BE2C (cell line): ENCODE measurements around the gene GAL3ST3.
A peak's percentile ranks its signal among the peaks of the same experiment; 100 is the strongest.

Experiments used
- DNase-seq: peaks from one replicate; pipeline ENCODE4 v3.0.0-alpha.2; 2020
- H3K27me3 ChIP-seq: fragments of 250-450 bp; sonication (Bioruptor Pico); 2 replicates; pipeline ENCODE4 v1.5.1; 2020; ENCODE audit warnings: mild to moderate bottlenecking
- H3K36me3 ChIP-seq: fragments of 250-450 bp; sonication (Bioruptor Pico); 2 replicates; pipeline ENCODE4 v1.5.1; 2020; ENCODE audit warnings: mild to moderate bottlenecking
- H3K4me1 ChIP-seq: fragments of 250-450 bp; sonication (Bioruptor Pico); 2 replicates; pipeline ENCODE4 v1.5.1; 2020
- H3K4me3 ChIP-seq: 2 replicates; pipeline ENCODE4 v1.5.1; 2011; ENCODE audit warnings: low read depth, low read length
- H3K9me3 ChIP-seq: fragments of 250-450 bp; sonication (Bioruptor Pico); 2 replicates; pipeline ENCODE4 v1.5.1; 2020
- CTCF ChIP-seq: IDR thresholded peaks from 2 replicates; pipeline ENCODE4 v1.5.1; 2012; ENCODE audit warnings: mild to moderate bottlenecking, low read depth, low read length

Gene GAL3ST3

GRCh38 chr11:66076561-66076960 is 27.6 kb upstream of the GAL3ST3 start:
- Histone ChIP-seq H3K27me3 (no peaks in the 10 kb centered on the region), H3K36me3 (no peaks in the 10 kb centered on the region; the same call in 1 of the 2 replicates), H3K9me3 (no peaks in the 10 kb centered on the region), H3K4me3 (no peak overlapping the region), H3K4me1 (peaks cover 11% of the 10 kb centered on the region)
- no peak for TF ChIP-seq CTCF
- no peak for DNase-seq

- Histone ChIP-seq H3K4me1 (peaks cover 1% of the 10 kb centered on the region; the same call in 1 of the 2 replicates), H3K27me3 (no peaks in the 10 kb centered on the region), H3K4me3 (no peak overlapping the region), H3K9me3 (no peaks in the 10 kb centered on the region), H3K36me3 (no peaks in the 10 kb centered on the region; the same call in 1 of the 2 replicates)
- TF ChIP-seq CTCF, result no peak
- no peak for DNase-seq
Observed at GRCh38 chr11:66075273-66075672, 26.3 kb upstream of the GAL3ST3 start.

- DNase-seq, result no peak
- peaks cover 8% of the 10 kb centered on the region for H3K4me1 ChIP-seq
- peaks cover 6% of the 10 kb centered on the region for H3K36me3 ChIP-seq
- H3K9me3 ChIP-seq, result no peaks in the 10 kb centered on the region
- no peak for TF ChIP-seq CTCF
- H3K27me3 ChIP-seq, result no peaks in the 10 kb centered on the region
- no peak overlapping the region for H3K4me3 ChIP-seq
Observed at GRCh38 chr11:66073669-66074068, 24.7 kb upstream of the GAL3ST3 start.

- TF ChIP-seq CTCF, result no peak
- Histone ChIP-seq H3K27me3 (no peaks in the 10 kb centered on the region), H3K4me3 (no peak overlapping the region), H3K9me3 (no peaks in the 10 kb centered on the region), H3K36me3 (peaks cover 16% of the 10 kb centered on the region), H3K4me1 (peaks cover 11% of the 10 kb centered on the region)
- no peak for DNase-seq
Observed at GRCh38 chr11:66072518-66072917, 23.6 kb upstream of the GAL3ST3 start.

GRCh38 chr11:66072081-66072480 is 23.1 kb upstream of the GAL3ST3 start:
- no peak for TF ChIP-seq CTCF
- no peak for DNase-seq
- peak overlapping the region; percentile 66; the same call in 1 of the 2 replicates for H3K4me3 ChIP-seq
- no peaks in the 10 kb centered on the region for H3K27me3 ChIP-seq
- H3K36me3 ChIP-seq, result peaks cover 21% of the 10 kb centered on the region
- no peaks in the 10 kb centered on the region for H3K9me3 ChIP-seq
- peaks cover 11% of the 10 kb centered on the region for H3K4me1 ChIP-seq

GRCh38 chr11:66071381-66071801 is 22.4 kb upstream of the GAL3ST3 start:
- no peak for DNase-seq
- Histone ChIP-seq H3K27me3 (no peaks in the 10 kb centered on the region), H3K36me3 (peaks cover 28% of the 10 kb centered on the region), H3K9me3 (no peaks in the 10 kb centered on the region), H3K4me3 (peak overlapping the region; percentile 66), H3K4me1 (peaks cover 11% of the 10 kb centered on the region)
- TF ChIP-seq CTCF, result no peak
